ENCODE measurements around the gene SPRN.

Gene SPRN

GRCh38 chr10:133401500-133401899 lies 22.9 kb downstream of the SPRN start:
- no peak for TF ChIP-seq CTCF (IDR thresholded peaks at IDR 0.05; ENCODE audit: control insufficient read depth, insufficient read depth, low read depth, low read length, missing control alignments)
- H3K4me3 ChIP-seq (ENCODE audit: control insufficient read depth, low read depth, low read length) = no peak overlapping the region
- DNase-seq (ENCODE audit: low read depth) = no peak

GRCh38 chr10:133400624-133401424 lies 23.6 kb downstream of the SPRN start:
- DNase-seq (ENCODE audit: low read depth) = no peak
- no peak for TF ChIP-seq CTCF (IDR thresholded peaks at IDR 0.05; ENCODE audit: control insufficient read depth, insufficient read depth, low read depth, low read length, missing control alignments)
- no peak overlapping the region for H3K4me3 ChIP-seq (ENCODE audit: control insufficient read depth, low read depth, low read length)

GRCh38 chr10:133399123-133399601 lies 25.3 kb downstream of the SPRN start:
- no peak for DNase-seq (ENCODE audit: low read depth)
- H3K4me3 ChIP-seq (ENCODE audit: control insufficient read depth, low read depth, low read length) = no peak overlapping the region
- TF ChIP-seq CTCF (IDR thresholded peaks at IDR 0.05; ENCODE audit: control insufficient read depth, insufficient read depth, low read depth, low read length, missing control alignments) = no peak

- no peak for DNase-seq (ENCODE audit: low read depth)
- H3K4me3 ChIP-seq (ENCODE audit: control insufficient read depth, low read depth, low read length) = no peak overlapping the region
- no peak for TF ChIP-seq CTCF (IDR thresholded peaks at IDR 0.05; ENCODE audit: control insufficient read depth, insufficient read depth, low read depth, low read length, missing control alignments)
Observed at GRCh38 chr10:133397938-133398337, 26.5 kb downstream of the SPRN start.

- no peak overlapping the region for H3K4me3 ChIP-seq (ENCODE audit: control insufficient read depth, low read depth, low read length)
- no peak for TF ChIP-seq CTCF (IDR thresholded peaks at IDR 0.05; ENCODE audit: control insufficient read depth, insufficient read depth, low read depth, low read length, missing control alignments)
- no peak for DNase-seq (ENCODE audit: low read depth)
Observed at GRCh38 chr10:133396035-133396624, 28.3 kb downstream of the SPRN start.

GRCh38 chr10:133394801-133395221 lies 29.6 kb downstream of the SPRN start:
- peak overlapping the region; percentile 90 for H3K4me3 ChIP-seq (ENCODE audit: control insufficient read depth, low read depth, low read length)
- TF ChIP-seq CTCF (IDR thresholded peaks at IDR 0.05; ENCODE audit: control insufficient read depth, insufficient read depth, low read depth, low read length, missing control alignments) = no peak
- DNase-seq (ENCODE audit: low read depth) = no peak

All from AG09309 (cell line).